Embryonic facial prominence (tissue), 1 donor: ENCODE data around the gene POLR2L.
A peak's percentile ranks its signal among the peaks of the same experiment; 100 is the strongest.

Source experiments
- DNase-seq: peaks from one replicate; pipeline ENCODE4 v3.0.0-alpha.2; 2016; ENCODE audit errors: extremely low spot score

POLR2L gene

DNA sequence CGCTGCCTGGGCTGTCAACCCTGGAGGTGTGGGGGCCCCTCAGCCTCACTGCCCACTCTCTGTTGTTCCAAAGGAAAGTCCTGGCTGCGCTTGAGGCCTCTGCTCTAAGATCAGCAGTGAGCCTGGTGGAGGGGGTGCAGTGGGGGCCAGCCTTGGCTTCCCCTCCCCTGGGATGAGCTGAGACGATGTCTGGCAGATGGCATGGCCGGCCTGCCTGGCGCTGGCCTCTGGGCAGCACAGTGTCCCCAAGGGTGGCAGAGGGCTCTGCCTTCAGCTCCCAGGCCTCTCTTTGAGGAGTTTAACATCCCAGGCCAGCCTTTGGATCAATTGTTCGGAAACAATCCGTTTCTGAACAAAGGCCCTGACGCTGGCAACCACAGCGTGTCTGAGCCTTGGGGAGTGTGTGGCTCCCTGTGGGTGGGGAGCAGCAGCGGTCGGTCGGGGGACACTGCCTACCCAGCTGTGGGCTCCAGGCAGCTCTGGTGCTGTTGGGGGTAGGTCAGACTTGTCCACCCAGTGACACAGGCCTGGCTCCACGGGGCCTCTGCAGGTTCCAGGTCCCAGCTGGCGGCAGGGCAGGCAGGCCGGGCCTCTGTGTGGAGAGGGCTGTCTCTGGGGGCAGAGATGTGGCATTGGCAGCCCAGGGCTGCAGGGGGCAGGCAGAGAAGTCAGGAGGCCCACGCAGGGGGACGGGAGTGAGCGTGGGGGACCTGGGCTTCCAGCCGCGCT is 12.4 kb upstream of the POLR2L start:
- DNase-seq = no peak

DNA sequence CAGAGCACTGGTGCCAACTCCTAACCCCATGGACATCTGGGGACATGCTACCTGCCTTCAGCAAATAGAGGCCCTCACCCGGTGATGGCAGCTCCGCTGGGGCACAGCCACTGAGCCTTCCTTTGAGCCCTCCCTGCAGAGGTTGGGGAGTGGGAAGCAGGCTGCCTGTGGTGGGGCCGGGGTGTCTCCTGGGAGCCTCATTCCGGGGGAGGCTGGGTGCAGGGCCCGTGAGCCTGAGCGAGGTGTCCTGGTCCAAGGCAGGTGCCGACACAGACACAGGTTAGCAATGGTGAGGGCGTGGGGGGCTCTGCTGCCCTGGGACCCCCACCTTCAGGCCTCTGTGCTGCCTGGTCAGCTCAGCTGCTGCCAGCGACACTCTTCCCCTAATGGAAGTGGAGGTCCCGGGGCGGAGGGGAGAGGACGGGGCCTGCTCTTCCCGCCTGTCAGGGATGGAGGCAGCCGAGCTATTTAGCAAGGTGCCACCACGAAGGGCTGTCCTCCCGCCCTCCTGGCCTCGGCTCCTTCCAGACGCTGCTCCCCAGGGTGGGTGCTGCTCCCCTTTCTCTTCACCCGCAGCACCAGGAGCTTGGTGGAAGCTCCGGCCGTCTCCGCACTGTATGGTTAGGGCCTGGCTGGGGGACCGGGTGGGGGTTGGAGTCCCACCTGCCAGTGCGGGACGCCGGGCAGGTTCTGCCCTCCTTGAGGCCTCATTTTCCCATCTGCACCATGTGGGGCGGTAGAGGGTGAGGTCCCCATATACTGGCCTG is 11.5 kb upstream of the POLR2L start:
- DNase-seq = no peak

GRCh38 chr11:852762-853161 is 10.4 kb upstream of the POLR2L start:
- no peak for DNase-seq

GRCh38 chr11:850775-851763 is 8.7 kb upstream of the POLR2L start:
- DNase-seq = no peak

- no peak for DNase-seq
These were observed 7.8 kb upstream of the POLR2L start for GRCh38 chr11:849951-850774.

- DNase-seq = no peak
These were observed 6.9 kb upstream of the POLR2L start for GRCh38 chr11:849104-849824.

DNA sequence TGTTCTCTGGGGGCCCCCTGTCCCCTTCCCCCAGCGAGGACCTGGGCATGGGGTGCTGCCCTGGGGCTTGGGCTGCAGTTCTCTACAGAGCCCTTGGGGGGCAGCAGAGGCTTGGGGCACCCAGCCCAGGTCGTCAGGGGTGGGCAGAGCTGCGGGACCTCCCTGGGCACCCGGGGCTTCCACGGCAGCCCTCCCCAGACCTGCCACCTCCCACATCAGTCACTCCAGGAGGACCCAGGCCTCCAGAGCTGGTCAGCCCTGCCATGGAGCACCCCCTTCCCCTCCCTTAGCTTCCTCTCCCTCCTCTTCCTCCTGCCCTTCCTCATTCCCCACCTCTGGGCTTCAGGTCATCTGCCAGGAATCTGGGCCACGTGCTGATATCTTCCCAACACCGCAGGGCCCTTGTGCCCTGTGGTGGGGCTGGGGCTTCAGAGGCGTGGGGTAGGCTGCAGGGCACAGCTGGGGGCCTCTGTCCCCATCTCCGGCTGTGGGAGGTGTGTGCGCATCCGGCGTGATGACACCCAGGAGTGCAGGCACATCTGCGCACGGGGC is 6.1 kb upstream of the POLR2L start:
- DNase-seq = no peak

DNA sequence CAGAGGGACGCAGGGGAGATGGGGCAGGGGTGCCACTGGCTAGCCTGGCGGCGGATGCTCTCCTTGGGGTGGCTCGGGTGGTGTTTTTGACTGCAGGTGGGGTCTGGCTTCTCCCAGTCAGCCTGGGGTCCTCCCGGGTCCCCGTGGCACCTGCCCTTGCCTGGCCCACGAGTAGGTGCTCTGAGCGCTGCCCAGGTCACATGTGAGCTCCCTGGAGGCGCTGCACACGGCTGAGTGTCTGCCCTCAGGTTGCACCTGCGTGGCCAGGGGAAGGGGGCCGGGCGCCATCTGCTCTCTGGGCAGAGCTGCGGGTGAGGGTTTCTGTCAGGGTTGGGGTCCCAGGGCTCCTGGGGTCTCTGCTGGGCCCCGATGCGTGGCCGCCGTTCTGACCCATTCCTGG is 5.5 kb upstream of the POLR2L start:
- no peak for DNase-seq

GRCh38 chr11:846496-847098 is 4.3 kb upstream of the POLR2L start:
- DNase-seq = no peak

GRCh38 chr11:845872-846495 is 3.7 kb upstream of the POLR2L start:
- DNase-seq = no peak

DNA sequence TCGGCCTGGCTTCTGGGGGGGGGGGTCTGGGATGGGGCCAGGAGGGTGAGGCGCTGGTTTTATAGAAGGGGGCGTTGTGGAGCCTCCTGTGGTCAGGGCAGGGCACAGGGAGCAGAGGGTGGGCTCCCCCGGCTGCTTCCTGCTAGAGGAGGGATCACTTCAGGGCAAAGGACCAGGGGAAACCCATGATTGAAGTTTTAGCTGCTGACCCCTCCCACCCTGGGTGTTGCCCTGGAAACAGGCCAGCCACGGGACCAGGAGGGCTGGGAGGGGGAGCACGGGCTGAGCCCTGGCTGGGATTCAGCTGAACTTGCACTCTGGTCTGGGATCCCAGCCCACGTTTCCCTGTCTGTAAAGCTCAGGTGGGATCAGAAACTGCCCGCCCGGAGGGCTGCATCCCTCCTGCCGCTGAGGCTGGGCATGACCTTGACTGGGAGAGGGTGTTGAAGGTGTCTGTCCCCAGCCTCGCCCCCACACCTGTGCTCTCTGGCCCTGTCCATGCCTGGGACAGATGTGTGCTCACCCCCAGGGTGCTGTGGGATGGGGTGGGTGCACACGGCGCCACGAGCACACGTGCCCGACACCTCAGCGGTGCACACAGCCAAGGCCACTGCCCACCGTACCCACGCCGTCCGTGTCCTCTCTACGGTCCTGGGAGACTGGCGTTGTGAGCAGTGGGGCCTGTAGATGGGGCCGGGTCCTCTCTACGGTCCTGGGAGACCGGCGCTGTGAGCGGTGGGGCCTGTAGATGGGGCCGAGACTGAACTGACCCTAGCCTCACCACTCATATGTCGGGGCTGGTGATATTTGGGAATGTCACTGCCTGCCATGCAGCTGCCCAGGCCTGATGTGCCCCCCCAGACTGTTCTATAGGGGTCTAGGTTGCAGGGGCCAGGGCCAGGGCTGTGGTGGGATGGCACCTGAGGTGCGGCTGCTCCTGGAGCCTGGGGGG is 2.6 kb upstream of the POLR2L start:
- peak; percentile 64 for DNase-seq

DNA sequence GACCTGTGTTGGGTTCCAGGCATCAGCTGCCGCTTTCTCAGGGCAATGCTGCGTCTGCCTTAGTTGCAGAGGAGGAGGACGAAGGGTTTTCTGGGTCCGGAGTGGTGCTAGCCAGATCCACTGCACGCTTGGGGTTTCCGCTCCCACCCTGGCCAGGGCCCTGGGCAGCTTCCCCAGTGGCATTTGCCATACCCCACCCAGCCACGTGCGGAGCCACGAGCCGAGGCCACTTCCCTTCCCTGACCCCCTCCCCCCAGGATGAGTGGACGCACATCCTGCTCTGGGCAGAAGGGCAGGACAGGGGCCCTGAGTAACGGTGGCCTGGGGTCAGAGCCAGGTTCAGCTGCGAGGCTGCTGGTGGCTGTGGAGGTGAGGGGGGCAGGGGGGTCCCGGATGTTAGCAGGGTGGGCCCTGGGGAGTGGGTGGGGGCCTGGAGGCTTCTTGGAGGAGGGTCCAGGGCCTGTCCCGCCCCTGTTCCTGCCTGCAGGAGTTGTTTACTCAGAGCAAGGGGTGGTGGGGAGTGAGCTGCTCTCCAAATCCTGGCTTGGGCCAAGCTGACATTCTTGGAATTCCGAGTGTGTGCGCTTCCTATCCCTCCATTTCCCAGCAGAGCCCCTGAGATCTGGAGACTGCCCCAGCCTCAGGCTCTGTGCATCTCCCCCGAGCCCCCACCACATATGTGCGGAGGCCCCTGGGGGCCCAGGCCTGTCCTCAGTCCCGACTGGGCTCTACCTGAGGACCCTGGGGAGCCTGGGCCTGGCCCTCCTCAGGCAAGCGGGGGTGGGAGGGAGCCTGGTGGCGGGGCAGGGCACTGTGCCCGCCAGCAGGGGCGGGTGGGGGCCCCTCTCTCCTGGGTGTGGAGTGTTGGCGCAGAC is 1.7 kb upstream of the POLR2L start:
- DNase-seq = peak; percentile 64

DNA sequence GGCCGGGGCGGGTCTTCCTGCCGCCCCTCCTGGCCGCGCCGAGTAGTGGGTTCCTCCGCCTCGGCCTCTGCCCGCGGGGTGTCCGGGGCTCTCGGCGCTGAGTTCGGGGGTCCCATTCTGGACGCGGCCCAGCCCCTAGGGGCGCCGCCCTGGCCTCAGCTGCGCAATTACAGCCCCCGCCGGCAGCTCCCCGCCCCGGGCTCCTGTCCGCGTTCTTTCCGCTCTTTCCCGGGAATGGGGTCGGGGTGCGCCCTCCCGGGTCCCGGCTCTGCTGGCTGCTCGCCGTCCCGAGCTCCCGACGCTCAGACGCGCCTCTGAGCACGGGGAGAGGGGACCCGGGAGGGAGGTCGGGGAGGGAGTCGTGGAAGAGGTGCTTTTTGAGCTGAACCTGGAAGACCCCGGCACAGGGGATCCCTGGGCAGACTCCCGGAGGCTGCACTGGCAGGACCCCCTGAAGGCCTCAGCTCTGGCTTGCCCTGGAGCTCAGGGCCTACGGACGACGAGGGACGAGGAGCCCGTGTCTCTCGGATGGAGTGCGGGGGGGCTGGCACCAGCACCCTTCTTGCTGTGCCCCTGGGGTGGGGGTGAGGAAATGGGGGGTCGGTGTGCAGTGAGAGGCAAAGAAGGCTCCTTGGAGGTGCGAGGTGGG is 881 bp upstream of the POLR2L start:
- DNase-seq = no peak

DNA sequence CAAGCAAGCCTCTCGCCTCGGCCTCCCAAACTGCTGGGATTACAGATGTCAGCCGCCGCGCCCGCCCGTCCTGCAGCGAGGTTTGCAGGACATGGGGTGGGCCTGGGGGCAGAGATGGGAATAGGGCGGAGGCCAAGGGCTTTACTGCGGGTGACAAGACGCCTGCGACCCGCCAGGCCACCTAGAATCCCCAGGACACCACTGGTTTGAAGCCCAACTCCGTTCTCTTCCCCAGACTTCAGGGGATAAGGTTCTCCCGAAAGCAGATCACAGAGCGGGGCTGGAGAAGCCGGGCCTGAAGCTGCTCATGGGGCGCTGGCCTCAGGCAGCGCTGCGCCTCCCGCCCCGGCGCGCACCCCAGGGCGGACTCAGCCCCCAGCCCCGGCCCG is 354 bp downstream of the POLR2L start:
- no peak for DNase-seq

DNA sequence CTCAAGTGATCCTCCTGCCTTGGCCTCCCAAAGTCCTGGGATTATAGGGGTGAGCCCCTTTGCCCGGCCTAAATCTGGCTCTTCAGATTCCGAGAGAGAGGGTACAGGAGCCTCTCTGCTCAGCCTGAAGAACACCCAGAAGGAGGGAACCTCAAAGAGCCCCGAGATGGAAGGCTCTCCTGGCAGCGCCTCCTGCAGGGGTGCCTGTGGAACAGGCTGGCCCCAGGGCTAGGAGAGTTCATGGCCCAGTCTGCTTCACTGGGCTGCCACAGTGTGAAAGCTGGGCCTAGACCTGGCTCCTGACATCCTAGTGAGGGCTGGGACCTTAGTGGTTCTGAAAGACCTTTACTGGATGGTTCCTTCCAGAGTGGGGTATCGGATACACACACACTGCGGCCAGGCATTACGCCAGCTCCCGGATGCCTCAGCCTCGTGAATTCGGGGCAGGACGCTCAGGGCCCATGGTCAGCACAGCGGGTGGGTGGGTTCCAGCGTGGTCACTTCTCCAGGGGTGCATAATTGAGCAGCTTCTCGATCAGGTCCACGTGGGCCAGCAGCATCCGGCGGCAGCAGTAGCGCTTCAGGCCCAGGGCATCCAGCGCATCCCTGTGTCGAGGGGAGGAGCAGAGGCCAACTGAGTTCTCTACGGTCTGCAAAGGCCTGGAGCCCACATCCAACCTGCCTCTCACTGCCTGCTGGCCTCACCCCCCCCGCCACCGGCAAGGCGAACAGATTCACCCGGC is 2.3 kb downstream of the POLR2L start:
- no peak for DNase-seq

DNA sequence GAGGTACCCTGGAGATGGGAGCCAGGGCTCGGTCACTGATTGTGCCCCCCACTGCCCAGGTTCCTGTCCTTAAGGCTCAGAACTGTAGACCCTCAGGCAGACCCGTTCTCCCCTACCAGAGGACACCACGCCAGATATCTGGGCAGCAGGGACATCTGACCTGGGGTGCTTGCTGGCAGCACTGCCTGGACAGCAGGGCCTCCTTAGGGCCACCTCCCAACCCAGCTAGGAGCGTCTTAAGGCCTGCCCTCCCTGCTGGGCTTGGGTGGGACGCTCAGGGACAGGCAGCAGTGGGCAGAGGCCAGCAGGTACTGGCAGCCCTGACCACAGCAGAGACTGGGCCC is 3.1 kb downstream of the POLR2L start:
- no peak for DNase-seq
